Heart left ventricle (tissue), 16 donors: ENCODE measurements around the gene FAM120C. TPM values are rescaled to one million over a fixed set of nuclear protein-coding genes. Genes with fewer than 3 reads are reported as not detected.

Experiments
- ATAC-seq, 4 donors: fragments of 200-7000 bp; cut with Tn5 transposase; one replicate each; pipeline ENCODE4 v1.9.1; 2020 to 2022; ENCODE audit warnings: moderate library complexity in 4 of 4, mild to moderate bottlenecking in 3 of 4, moderate number of reproducible peaks in 1 of 4
- DNase-seq, 5 donors: peaks; one replicate each; pipeline ENCODE4 v3.0.0-alpha.2; 2020
- H3K27ac ChIP-seq, 12 donors: fragments of 200-600 bp; sonication (generic) in 4 of 12; one replicate each; pipeline versions ENCODE4 v1.5.0 to v1.8.0; 2016 to 2022; ENCODE audit warnings: mild to moderate bottlenecking in 2 of 12
- H3K27me3 ChIP-seq, 9 donors: fragments of 200-600 bp; sonication (generic) in 2 of 9; one replicate each; pipeline versions ENCODE4 v1.5.1 to v1.8.0; 2016 to 2022; ENCODE audit warnings: mild to moderate bottlenecking in 3 of 9
- H3K36me3 ChIP-seq, 9 donors: fragments of 200-600 bp; sonication (generic) in 2 of 9; one replicate each; pipeline versions ENCODE4 v1.5.0 to v1.8.0; 2018 to 2022; ENCODE audit warnings: mild to moderate bottlenecking in 2 of 9
- H3K4me1 ChIP-seq, 12 donors: fragments of 200-600 bp; sonication (generic) in 4 of 12; one replicate each; pipeline versions ENCODE4 v1.5.0 to v1.8.0; 2016 to 2022; ENCODE audit warnings: mild to moderate bottlenecking in 3 of 12
- H3K4me3 ChIP-seq, 12 donors: fragments of 200-600 bp; sonication (generic) in 4 of 12; one replicate each; pipeline versions ENCODE4 v1.5.0 to v1.8.0; 2017 to 2022; ENCODE audit warnings: mild to moderate bottlenecking in 9 of 12, moderate library complexity in 4 of 12
- H3K9me3 ChIP-seq, 12 donors: fragments of 200-600 bp; sonication (generic) in 4 of 12; one replicate each; pipeline versions ENCODE4 v1.5.0 to v1.8.0; 2016 to 2022; ENCODE audit warnings: mild to moderate bottlenecking in 1 of 12
- CTCF ChIP-seq, 12 donors: fragments of 200-600 bp; sonication (generic) in 4 of 12; IDR thresholded peaks; one replicate each; pipeline versions ENCODE4 v1.5.0 to v1.8.0; 2018 to 2022; ENCODE audit warnings: antibody characterized with exemption in 12 of 12, mild to moderate bottlenecking in 5 of 12
- POLR2A ChIP-seq, 2 donors: fragments of 450-650 bp; IDR thresholded peaks; one replicate each; pipeline ENCODE4 v1.6.1; 2017; ENCODE audit warnings: antibody characterized with exemption in 2 of 2, mild to moderate bottlenecking in 2 of 2, moderate library complexity in 2 of 2
- WGBS, 4 donors: extraction: QIAGEN DNeasy Blood & Tissue Kit in 2 of 4; methylation state at CpG; one replicate each; pipeline versions ENCODE4 v1.1.5 to v1.1.7; 2013 to 2018; 5-methylcytosine and 5-hydroxymethylcytosine counted together
- intact Hi-C, 10 donors: fragments of 100-400 bp; cut with DNase I; formaldehyde crosslinking; loops; one replicate each; pipeline versions ENCODE4 v1.11.1 to v1.14.2; 2022
- polyA plus RNA-seq, 2 donors: library from polyadenylated mRNA; stranded (reverse); fragments of 200-250 nt; gene quantifications; one replicate each; pipeline ENCODE4 v1.2.3, GENCODE V29; 2013
- total RNA-seq, 9 donors: library from RNA; depleted of rRNA in 2 of 9; stranded (reverse); fragments of >200 nt in 2 of 9; fragmentation: NEBNext Ultra II Directional in 3 of 9; extraction: Animal tissue kit (Norgen Biotek cat#: 25700) in 3 of 9; gene quantifications; one replicate each; pipeline versions ENCODE4 v1.1.0 to v1.2.4, GENCODE V29; 2016 to 2023
- donor health status: ischemic (EF 13 %, LVEDD 7.1; RV severe dilation, severe dysfunction).
- donor health status: healthy with polysubstance abuse.
- donor health status: DM: no; HTN: yes; CAD: no.
- donor health status: DM: no; HTN: no; CAD: no.
- donor health status: ischemic (EF 25% LVEDD 6.9; RV normal size, moderate dysfunction).
- donor health status: ischemic (EF 25% LVEDD 5.7; RV mildly dilated, moderate dysfunction).
- donor health status: healthy.
- donor health status: DM: yes; HTN: yes; CAD: no.
- donor health status: ischemic (EF 35%, LVEDD 5.7; RV mildly dilated, moderate dysfunction).
- donor health status: nonischemic (EF 11% LVEDD 7.7; RV severe dilation, severe dysfunction).
- donor health status: DM: yes; HTN: yes; CAD: no.
- donor health status: PGD.
- donor health status: ischemic (EF 29% LVEDD 5.4; RV normal size, mild dysfunction).
- donor health status: nonischemic (EF 23%, LVEDD 6.1; RV moderate dilation, normal function).

Gene FAM120C
- total and polyA plus RNA-seq, 11 donors, result 2.1 to 8.8 (median 5.8) TPM

DNA sequence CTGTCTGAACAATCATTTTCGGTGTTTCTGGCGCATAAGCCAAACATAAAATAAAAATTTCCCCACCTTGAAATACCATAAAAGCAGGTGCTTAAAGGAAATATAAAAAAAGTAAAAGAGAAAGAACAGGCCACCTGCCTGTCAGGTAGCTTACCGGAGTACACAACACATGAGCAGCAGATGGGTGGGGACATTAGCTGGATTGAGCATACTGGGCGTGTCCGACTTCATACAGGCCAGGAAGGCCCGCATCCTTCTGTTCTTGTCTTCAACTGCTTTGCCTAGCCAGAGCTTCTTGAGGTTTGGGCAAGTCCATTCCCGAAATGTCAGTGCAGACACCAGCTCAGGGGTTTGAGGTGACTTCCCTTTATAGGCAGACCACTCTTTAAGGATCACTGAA, 66.7 kb downstream of the FAM120C start:
- no peaks in the 10 kb centered on the region for H3K4me1 ChIP-seq
- intact Hi-C loops, result no loop called here
- H3K9me3 ChIP-seq, result no peaks in the 10 kb centered on the region
- ATAC-seq (no peak), DNase-seq (no peak)
- H3K36me3 ChIP-seq, result no peaks in the 10 kb centered on the region
- no peak for TF ChIP-seq POLR2A (IDR thresholded peaks at IDR 0.05)
- TF ChIP-seq CTCF (IDR thresholded peaks at IDR 0.05), result no peak
- WGBS, 4 donors, result 80 to 96% (median 91%) methylated on average over 7 of the region's 7 CpGs
- no peak overlapping the region for H3K27ac ChIP-seq
- H3K27me3 ChIP-seq, result no peaks in the 10 kb centered on the region
- H3K4me3 ChIP-seq, result no peak overlapping the region

GRCh38 chrX:54093571-54093970, 89.5 kb downstream of the FAM120C start:
- ATAC-seq (no peak), DNase-seq (no peak)
- intact Hi-C loops, result no loop called here
- TF ChIP-seq POLR2A (IDR thresholded peaks at IDR 0.05) (no peak), CTCF (IDR thresholded peaks at IDR 0.05) (no peak)
- Histone ChIP-seq H3K27me3 (peaks cover 0 to 4% (median 0%) of the 10 kb centered on the region in 9 donors), H3K4me3 (no peak overlapping the region), H3K27ac (no peak overlapping the region), H3K36me3 (peaks cover 0 to 10% (median 3%) of the 10 kb centered on the region in 9 donors), H3K4me1 (no peaks in the 10 kb centered on the region), H3K9me3 (no peaks in the 10 kb centered on the region)
- WGBS, 4 donors, result 79 to 88% (median 82%) methylated on average over 2 of the region's 2 CpGs

- H3K4me1 ChIP-seq, result no peaks in the 10 kb centered on the region
- 56 to 83% (median 70%) methylated on average over 1 of the region's 1 CpG for WGBS, 4 donors
- H3K36me3 ChIP-seq, result peaks cover 0 to 10% (median 3%) of the 10 kb centered on the region in 9 donors
- no peaks in the 10 kb centered on the region for H3K9me3 ChIP-seq
- TF ChIP-seq POLR2A (IDR thresholded peaks at IDR 0.05) (no peak), CTCF (IDR thresholded peaks at IDR 0.05) (no peak)
- no peak overlapping the region for H3K27ac ChIP-seq
- H3K27me3 ChIP-seq, result peaks cover 0 to 4% (median 0%) of the 10 kb centered on the region in 9 donors
- intact Hi-C loops, result no loop called here
- DNase-seq, result no peak
- no peak for ATAC-seq
- H3K4me3 ChIP-seq, result no peak overlapping the region
Observed at GRCh38 chrX:54093159-54093558, 89.9 kb downstream of the FAM120C start.

DNA sequence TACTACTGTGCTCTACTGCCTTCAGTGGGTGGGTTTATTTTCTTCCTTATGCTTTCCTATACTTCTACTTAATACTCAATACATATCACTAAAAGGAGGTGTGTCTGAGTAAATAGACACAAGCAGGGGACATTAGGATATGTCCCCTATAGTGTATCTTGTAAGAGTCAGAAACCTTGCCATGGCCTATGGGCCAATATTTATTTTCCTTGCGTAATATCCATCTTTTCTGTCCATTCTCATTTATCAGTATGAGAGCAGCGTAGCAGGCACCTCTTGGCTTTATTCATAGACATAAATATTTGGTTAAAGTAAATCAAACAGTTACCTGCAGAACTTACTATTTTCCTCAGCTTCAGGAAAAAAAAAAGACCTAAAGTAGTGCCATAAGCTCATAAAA, 92.2 kb downstream of the FAM120C start:
- Histone ChIP-seq H3K36me3 (peaks cover 0 to 10% (median 3%) of the 10 kb centered on the region in 9 donors), H3K4me1 (no peaks in the 10 kb centered on the region), H3K9me3 (no peaks in the 10 kb centered on the region), H3K27ac (no peak overlapping the region), H3K27me3 (peaks cover 0 to 6% (median 0%) of the 10 kb centered on the region in 9 donors), H3K4me3 (no peak overlapping the region)
- intact Hi-C loops, result no loop called here
- WGBS, 4 donors, result 78 to 97% (median 89%) methylated on average over 2 of the region's 2 CpGs
- DNase-seq, result no peak
- no peak for TF ChIP-seq POLR2A (IDR thresholded peaks at IDR 0.05)
- no peak for TF ChIP-seq CTCF (IDR thresholded peaks at IDR 0.05)
- ATAC-seq, result no peak
